Stimulated activated CD8-positive, alpha-beta memory T cell treated with anti-CD3 and anti-CD28 coated beads, Interleukin-7, amount 100 ng/mL, for 1 hour (primary cell): Measurements from ENCODE around the gene TUNAR.

ENCODE experiments used
- DNase-seq, 2 donors: peaks; one replicate each; pipeline ENCODE4 v3.0.0-alpha.2; 2020; ENCODE audit warnings: low read depth in 2 of 2

Gene TUNAR

GRCh38 chr14:95876761-95877538 lies at the start of gene TUNAR:
TUNAR (plus strand) TSS chr14:95876832.
- no peak for DNase-seq

DNA sequence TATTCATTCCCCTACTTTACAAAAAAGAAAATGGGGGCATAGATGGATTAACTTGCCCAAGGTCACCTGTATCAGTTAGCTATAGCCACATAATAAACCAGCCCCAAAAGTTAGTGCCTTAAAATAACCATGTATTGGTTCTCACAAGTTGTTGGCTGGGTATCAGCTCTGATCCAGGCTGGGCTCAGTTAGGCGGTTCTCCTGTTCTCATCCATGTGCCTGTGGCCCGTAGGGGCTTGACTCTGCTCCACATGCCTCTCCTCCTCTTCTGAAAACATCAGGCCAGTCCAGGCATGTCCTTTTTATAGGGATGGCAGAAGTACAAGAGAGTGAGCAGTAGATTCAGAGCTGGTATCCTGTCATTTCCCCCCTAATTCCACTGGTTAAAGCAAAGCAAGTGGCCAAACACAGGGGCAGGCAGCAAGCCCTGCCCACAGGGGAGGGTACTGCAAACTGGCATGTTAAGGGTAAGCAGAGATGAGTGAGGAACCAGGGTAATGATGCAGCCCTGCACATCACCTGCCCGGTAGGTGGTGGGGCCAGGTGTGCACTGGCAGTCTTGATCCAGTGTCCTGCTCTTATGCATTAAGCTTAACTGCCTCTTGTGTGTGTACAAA lies 47.9 kb upstream of the TUNAR start:
- DNase-seq: no peak

DNA sequence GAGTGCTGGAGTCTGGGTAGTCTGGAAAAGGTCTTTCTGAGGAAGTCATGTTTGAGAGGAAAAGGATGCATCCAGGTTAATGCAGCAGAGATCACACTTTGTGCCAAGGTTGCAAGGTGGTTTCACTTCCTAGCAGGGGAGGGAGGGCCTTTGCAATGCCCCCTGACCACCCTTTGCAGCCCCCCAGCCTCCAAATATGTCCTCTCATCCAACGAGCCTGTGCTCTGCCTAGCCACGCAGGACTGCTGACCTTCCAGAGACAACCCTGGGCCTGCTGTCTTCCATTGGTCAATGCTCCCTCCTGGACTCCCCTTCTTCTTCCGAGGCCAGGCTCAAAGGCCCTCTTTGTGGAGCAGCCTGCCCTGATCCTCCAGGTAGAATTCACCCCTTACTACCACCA lies 47.3 kb upstream of the TUNAR start:
- DNase-seq: no peak

GRCh38 chr14:95830386-95830785 lies 46.2 kb upstream of the TUNAR start:
- no peak for DNase-seq

DNA sequence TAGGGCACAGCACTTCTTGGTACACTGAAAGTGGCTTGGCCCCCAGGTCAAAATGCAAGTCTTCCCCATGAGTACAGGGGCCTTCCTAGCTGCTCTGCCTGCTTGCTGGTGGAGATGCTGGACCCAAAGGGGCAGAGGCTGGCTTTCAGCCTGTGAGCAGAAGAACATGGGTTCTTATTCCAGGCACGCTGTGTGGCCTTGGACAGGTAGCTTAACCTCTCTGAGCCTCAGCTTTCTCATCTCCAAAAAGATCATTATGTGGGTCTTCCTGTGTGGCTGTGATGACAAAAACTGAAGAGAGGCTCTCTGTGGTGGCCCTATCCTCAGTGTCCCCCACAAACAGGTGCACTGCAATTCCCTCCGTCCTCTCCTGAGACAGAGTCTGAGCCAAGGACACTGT lies 45.6 kb upstream of the TUNAR start:
- DNase-seq: no peak

- no peak for DNase-seq
These were observed 45.2 kb upstream of the TUNAR start for GRCh38 chr14:95831468-95831867.

- no peak for DNase-seq
These were observed 44.6 kb upstream of the TUNAR start for GRCh38 chr14:95832012-95832411.

DNA sequence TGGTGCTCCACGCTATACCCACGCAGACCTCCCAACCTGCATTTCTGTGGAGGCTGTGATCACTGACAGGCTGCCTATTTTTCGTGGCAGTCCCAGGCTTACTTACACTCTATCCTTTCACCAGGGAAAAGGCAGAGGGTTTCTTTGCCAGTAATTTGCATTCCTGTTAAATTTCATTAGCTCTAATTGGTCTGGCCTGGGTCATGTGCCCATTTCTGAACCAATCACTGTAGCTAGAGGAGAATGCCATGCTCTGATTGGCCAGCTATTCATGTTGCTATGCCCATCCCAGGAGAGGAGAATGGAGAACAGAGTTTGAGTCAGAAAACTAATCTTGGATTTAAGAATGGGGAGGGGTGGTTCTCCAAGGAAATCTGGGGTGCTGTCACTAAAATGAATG lies 43.2 kb upstream of the TUNAR start:
- DNase-seq: no peak

GRCh38 chr14:95834496-95834895 lies 42.1 kb upstream of the TUNAR start:
- no peak for DNase-seq

- no peak for DNase-seq
These were observed 41.4 kb upstream of the TUNAR start for GRCh38 chr14:95835121-95835730.

GRCh38 chr14:95838862-95839261 lies 37.8 kb upstream of the TUNAR start:
- DNase-seq: no peak

- DNase-seq: no peak
These were observed 36.4 kb upstream of the TUNAR start for GRCh38 chr14:95840094-95840700.

GRCh38 chr14:95841668-95842067 lies 35.0 kb upstream of the TUNAR start:
- no peak for DNase-seq

- no peak for DNase-seq
These were observed 26.9 kb upstream of the TUNAR start for GRCh38 chr14:95849761-95850160.

DNA sequence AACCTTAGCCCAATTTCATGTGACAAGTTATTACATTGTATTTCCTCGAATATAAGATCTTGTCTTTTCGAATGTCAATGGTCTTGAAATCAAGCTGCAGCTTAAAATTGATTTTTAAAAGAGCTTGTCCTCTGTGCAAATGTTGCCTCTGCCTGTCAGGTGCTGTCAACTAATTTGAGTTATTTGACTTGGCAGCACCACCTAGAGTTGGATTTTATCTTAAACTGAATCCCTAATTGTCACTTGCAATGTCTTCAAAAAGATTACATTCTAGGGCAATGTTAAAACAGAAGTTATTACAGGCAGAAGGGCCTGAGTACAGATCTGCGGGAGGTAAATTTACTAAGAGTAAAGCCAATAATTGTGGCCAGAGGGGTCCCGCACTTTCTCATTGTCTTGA lies 26.2 kb upstream of the TUNAR start:
- no peak for DNase-seq

- no peak for DNase-seq
These were observed 21.0 kb upstream of the TUNAR start for GRCh38 chr14:95855606-95856005.

DNA sequence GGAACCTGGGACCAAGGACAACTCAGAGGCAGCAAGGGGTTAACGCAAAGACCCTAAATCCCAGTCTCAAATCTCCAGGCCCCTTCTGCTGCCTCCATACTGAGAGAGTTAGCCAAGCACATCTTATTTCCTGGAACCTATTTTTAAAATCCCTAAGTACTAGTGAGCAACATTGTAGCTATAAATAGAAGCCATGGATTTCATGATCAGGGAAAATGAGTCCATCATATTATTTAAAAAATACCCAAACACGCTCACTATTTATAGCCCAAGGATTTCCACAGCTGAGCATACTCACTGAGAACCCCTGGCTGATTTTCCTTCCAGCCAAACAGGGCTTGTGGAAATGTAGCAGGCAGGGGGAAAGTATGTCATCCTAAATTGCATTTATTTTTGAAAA lies 19.4 kb upstream of the TUNAR start:
- DNase-seq: no peak

- DNase-seq: no peak
These were observed 17.7 kb upstream of the TUNAR start for GRCh38 chr14:95858893-95859292.

- DNase-seq: no peak
These were observed 14.4 kb upstream of the TUNAR start for GRCh38 chr14:95862243-95862642.

GRCh38 chr14:95863295-95863694 lies 13.3 kb upstream of the TUNAR start:
- DNase-seq: no peak

GRCh38 chr14:95869776-95870175 lies 6.9 kb upstream of the TUNAR start:
- DNase-seq: no peak

DNA sequence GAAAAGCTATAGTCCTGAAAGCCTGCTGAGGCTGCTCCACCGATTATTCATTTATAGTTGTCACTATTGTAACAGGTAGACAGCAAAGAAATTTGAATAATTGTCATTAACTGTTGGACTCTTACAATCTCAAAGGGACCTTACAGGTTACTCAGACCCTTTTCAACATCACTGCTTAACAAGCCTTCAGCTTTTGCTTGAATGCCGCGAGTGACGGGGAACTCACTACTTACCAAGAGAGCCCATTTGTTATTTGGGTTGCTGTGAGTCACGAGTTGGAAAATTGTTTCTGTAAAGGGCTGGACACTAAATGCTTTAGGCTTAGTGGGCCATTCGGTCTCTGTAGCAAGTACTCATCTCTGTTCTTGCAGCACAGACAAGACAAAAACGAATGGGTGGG lies 5.9 kb upstream of the TUNAR start:
- no peak for DNase-seq

DNA sequence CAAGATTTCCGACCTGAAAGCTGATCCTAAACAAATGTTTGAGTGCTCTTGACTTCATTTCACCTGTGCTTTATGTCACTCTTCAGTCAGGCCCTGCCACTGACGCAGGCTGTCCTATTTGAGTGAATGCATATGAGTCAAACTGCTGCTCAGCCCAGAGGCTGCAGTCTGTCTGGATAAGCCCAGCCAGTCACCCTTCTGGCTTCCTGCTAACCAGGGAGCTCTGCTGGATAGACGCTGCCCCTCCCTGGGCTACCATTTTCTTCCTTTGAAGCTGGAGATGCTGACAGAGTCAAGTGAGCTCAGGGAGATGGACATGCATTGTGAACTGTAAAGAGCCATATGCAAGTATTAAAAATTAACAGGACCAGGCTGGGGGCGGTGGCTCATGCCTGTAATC lies 5.1 kb upstream of the TUNAR start:
- DNase-seq: no peak
